ENCODE data around the gene RET.

DNA sequence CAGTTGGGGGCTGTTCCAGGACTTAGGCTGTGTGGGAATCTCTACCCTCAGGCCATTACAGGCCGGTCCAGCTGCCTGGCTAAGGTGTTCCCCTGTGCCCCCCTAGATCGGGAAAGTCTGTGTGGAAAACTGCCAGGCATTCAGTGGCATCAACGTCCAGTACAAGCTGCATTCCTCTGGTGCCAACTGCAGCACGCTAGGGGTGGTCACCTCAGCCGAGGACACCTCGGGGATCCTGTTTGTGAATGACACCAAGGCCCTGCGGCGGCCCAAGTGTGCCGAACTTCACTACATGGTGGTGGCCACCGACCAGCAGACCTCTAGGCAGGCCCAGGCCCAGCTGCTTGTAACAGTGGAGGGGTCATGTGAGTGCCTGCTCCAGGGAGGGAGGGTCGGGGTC is 34.2 kb downstream of the RET start:
- TF ChIP-seq EZH2phosphoT487 (IDR thresholded peaks at IDR 0.05; ENCODE audit: low read depth): no peak
- no peak for TF ChIP-seq CTCF (IDR thresholded peaks at IDR 0.05; ENCODE audit: low read depth, low read length)

Data from OCI-LY3 (cell line).